Activated CD4-positive, alpha-beta T cell treated with anti-CD3 and anti-CD28 coated beads, Interleukin-2, amount 50 U/mL, for 24 hours (primary cell): ENCODE data around the gene GRID2.

Experiments
- DNase-seq, 2 donors: peaks; one replicate each; pipeline ENCODE4 v3.0.0-alpha.2; 2020; ENCODE audit warnings: low read depth in 1 of 2, low spot score in 1 of 2

GRID2 gene

GRCh38 chr4:93776386-93777080, 1472.8 kb downstream of the GRID2 start:
- no peak for DNase-seq

- no peak for DNase-seq
These were observed 1473.3 kb downstream of the GRID2 start for GRCh38 chr4:93777081-93777460.

GRCh38 chr4:93779228-93779627, 1475.5 kb downstream of the GRID2 start:
- DNase-seq: no peak

- DNase-seq: no peak
These were observed 1476.3 kb downstream of the GRID2 start for GRCh38 chr4:93780080-93780479.

GRCh38 chr4:93781198-93781597, 1477.4 kb downstream of the GRID2 start:
- no peak for DNase-seq

GRCh38 chr4:93786149-93786548, 1482.4 kb downstream of the GRID2 start:
- no peak for DNase-seq

GRCh38 chr4:93788712-93789111, 1484.9 kb downstream of the GRID2 start:
- DNase-seq: no peak

GRCh38 chr4:93791570-93792195, 1487.9 kb downstream of the GRID2 start:
- no peak for DNase-seq

GRCh38 chr4:93802045-93802444, 1498.3 kb downstream of the GRID2 start:
- DNase-seq: no peak

- no peak for DNase-seq
These were observed 1506.0 kb downstream of the GRID2 start for GRCh38 chr4:93809773-93810172.

- no peak for DNase-seq
These were observed 1506.7 kb downstream of the GRID2 start for GRCh38 chr4:93810340-93810992.

- no peak for DNase-seq
These were observed 1509.3 kb downstream of the GRID2 start for GRCh38 chr4:93813092-93813491.

GRCh38 chr4:93814141-93814540, 1510.4 kb downstream of the GRID2 start:
- no peak for DNase-seq

GRCh38 chr4:93814722-93815121, 1511.0 kb downstream of the GRID2 start:
- no peak for DNase-seq
